Ishikawa (cell line): ENCODE measurements around the gene UHRF2.

Experiments
- CEBPB ChIP-seq: IDR thresholded peaks from 2 replicates; pipeline ENCODE4 v1.6.1; 2012
- CREB1 ChIP-seq: IDR thresholded peaks from 2 replicates; pipeline ENCODE4 v1.6.1; 2012; ENCODE audit warnings: low read depth
- EGR1 ChIP-seq: IDR thresholded peaks from 2 replicates; pipeline ENCODE4 v1.6.1; 2012
- EP300 ChIP-seq: IDR thresholded peaks from 2 replicates; pipeline ENCODE4 v1.6.1; 2012; ENCODE audit warnings: borderline replicate concordance
- FOXM1 ChIP-seq: IDR thresholded peaks from 2 replicates; pipeline ENCODE4 v1.6.1; 2012; ENCODE audit warnings: low read depth, borderline replicate concordance
- NFIC ChIP-seq: IDR thresholded peaks from 2 replicates; pipeline ENCODE4 v1.6.1; 2012
- RAD21 ChIP-seq: IDR thresholded peaks from 2 replicates; pipeline ENCODE4 v1.6.1; 2012; ENCODE audit warnings: low read depth
- TAF1 ChIP-seq: IDR thresholded peaks from 2 replicates; pipeline ENCODE4 v1.6.1; 2012; ENCODE audit warnings: low read depth, mild to moderate bottlenecking
- TCF12 ChIP-seq: IDR thresholded peaks from 2 replicates; pipeline ENCODE4 v1.6.1; 2012; ENCODE audit warnings: low read depth
- TEAD4 ChIP-seq: IDR thresholded peaks from 2 replicates; pipeline ENCODE4 v1.6.1; 2012
- YY1 ChIP-seq: IDR thresholded peaks from 2 replicates; pipeline ENCODE4 v1.6.1; 2012; ENCODE audit warnings: low read depth
- ZBTB7A ChIP-seq: IDR thresholded peaks from 2 replicates; pipeline ENCODE4 v1.6.1; 2012; ENCODE audit warnings: low read depth
- TF ChIP-seq, protein P1 (sequence below): IDR thresholded peaks from 2 replicates; pipeline ENCODE4 v1.6.1; 2012; ENCODE audit warnings: low read depth, mild to moderate bottlenecking
- TF ChIP-seq, protein P2 (sequence below): IDR thresholded peaks from 2 replicates; pipeline ENCODE4 v1.6.1; 2012
- TF ChIP-seq, protein P3 (sequence below): IDR thresholded peaks from 2 replicates; pipeline ENCODE4 v1.6.1; 2012

Gene UHRF2

GRCh38 chr9:6414247-6414641, 1.2 kb downstream of the UHRF2 start:
- TF ChIP-seq CEBPB, result no peak
- no peak for TF ChIP-seq RAD21
- no peak for TF ChIP-seq EP300
- TF ChIP-seq CREB1, result no peak
- TF ChIP-seq, protein P1, sequence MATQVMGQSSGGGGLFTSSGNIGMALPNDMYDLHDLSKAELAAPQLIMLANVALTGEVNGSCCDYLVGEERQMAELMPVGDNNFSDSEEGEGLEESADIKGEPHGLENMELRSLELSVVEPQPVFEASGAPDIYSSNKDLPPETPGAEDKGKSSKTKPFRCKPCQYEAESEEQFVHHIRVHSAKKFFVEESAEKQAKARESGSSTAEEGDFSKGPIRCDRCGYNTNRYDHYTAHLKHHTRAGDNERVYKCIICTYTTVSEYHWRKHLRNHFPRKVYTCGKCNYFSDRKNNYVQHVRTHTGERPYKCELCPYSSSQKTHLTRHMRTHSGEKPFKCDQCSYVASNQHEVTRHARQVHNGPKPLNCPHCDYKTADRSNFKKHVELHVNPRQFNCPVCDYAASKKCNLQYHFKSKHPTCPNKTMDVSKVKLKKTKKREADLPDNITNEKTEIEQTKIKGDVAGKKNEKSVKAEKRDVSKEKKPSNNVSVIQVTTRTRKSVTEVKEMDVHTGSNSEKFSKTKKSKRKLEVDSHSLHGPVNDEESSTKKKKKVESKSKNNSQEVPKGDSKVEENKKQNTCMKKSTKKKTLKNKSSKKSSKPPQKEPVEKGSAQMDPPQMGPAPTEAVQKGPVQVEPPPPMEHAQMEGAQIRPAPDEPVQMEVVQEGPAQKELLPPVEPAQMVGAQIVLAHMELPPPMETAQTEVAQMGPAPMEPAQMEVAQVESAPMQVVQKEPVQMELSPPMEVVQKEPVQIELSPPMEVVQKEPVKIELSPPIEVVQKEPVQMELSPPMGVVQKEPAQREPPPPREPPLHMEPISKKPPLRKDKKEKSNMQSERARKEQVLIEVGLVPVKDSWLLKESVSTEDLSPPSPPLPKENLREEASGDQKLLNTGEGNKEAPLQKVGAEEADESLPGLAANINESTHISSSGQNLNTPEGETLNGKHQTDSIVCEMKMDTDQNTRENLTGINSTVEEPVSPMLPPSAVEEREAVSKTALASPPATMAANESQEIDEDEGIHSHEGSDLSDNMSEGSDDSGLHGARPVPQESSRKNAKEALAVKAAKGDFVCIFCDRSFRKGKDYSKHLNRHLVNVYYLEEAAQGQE, result no peak
- no peak for TF ChIP-seq EGR1
- TF ChIP-seq NFIC, result no peak
- TF ChIP-seq, protein P2, sequence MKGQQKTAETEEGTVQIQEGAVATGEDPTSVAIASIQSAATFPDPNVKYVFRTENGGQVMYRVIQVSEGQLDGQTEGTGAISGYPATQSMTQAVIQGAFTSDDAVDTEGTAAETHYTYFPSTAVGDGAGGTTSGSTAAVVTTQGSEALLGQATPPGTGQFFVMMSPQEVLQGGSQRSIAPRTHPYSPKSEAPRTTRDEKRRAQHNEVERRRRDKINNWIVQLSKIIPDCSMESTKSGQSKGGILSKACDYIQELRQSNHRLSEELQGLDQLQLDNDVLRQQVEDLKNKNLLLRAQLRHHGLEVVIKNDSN, result no peak
- no peak for TF ChIP-seq YY1
- TF ChIP-seq TCF12, result no peak
- no peak for TF ChIP-seq ZBTB7A

DNA sequence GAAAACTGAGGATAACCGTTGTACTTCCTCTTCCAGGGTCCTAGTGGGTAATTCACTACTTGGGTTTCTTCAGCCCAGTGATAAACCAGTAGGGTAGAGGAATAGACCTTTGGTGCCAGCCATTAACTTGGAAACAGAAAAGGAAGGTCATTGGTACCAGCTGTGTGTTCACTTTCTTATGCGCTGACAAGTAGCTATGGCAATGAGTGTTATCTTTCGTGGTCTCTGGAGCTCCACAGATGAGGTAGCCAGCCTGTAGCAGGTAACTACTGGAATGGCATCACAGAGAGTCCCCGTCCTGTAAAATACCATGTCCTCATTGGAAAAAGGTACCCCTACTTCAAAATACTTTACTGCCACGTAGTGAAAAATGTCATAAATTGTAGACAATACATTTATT, 2.3 kb downstream of the UHRF2 start:
- TF ChIP-seq, protein P3, sequence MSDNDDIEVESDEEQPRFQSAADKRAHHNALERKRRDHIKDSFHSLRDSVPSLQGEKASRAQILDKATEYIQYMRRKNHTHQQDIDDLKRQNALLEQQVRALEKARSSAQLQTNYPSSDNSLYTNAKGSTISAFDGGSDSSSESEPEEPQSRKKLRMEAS, result no peak
- no peak for TF ChIP-seq RAD21
- TF ChIP-seq, protein P1, result no peak
- no peak for TF ChIP-seq TAF1
- TF ChIP-seq NFIC, result no peak
- TF ChIP-seq YY1, result no peak
- TF ChIP-seq FOXM1, result no peak
- TF ChIP-seq TEAD4, result no peak
- TF ChIP-seq ZBTB7A, result no peak
- TF ChIP-seq EGR1, result no peak
- no peak for TF ChIP-seq EP300
- no peak for TF ChIP-seq TCF12
- no peak for TF ChIP-seq CREB1
- TF ChIP-seq, protein P2, result no peak
- no peak for TF ChIP-seq CEBPB

- TF ChIP-seq, protein P3, result no peak
- TF ChIP-seq YY1 (no peak), TAF1 (no peak), RAD21 (no peak), TCF12 (no peak)
These were observed 4.2 kb downstream of the UHRF2 start for GRCh38 chr9:6417186-6417585.

GRCh38 chr9:6418764-6419163, 5.8 kb downstream of the UHRF2 start:
- TF ChIP-seq, protein P2, result no peak
- no peak for TF ChIP-seq CREB1
- TF ChIP-seq TEAD4, result no peak
- no peak for TF ChIP-seq NFIC
- TF ChIP-seq EP300, result no peak
- no peak for TF ChIP-seq TAF1
- TF ChIP-seq EGR1, result no peak
- TF ChIP-seq FOXM1, result no peak
- TF ChIP-seq YY1, result no peak
- no peak for TF ChIP-seq CEBPB

GRCh38 chr9:6424940-6425339, 11.9 kb downstream of the UHRF2 start:
- no peak for TF ChIP-seq YY1
- TF ChIP-seq EGR1, result no peak
- TF ChIP-seq RAD21, result no peak
- TF ChIP-seq EP300, result no peak
- TF ChIP-seq FOXM1, result no peak
- TF ChIP-seq, protein P3, result no peak
- no peak for TF ChIP-seq TEAD4
- TF ChIP-seq, protein P1, result no peak
- TF ChIP-seq, protein P2, result no peak
- TF ChIP-seq TAF1, result no peak
